GM10266 (cell line): Measurements from ENCODE around the gene USP21.
A peak's percentile ranks its signal among the peaks of the same experiment; 100 is the strongest.

Source experiments
- DNase-seq: peaks from one replicate; pipeline ENCODE4 v3.0.0; 2012; ENCODE audit errors: extremely low spot score
- TF ChIP-seq, protein P1 (sequence below): IDR thresholded peaks from 2 replicates; pipeline ENCODE4 v1.5.1; 2012; ENCODE audit warnings: mild to moderate bottlenecking, low read depth; ENCODE audit not compliant: control insufficient read depth, insufficient read depth; ENCODE audit errors: missing control alignments

USP21 gene

DNA sequence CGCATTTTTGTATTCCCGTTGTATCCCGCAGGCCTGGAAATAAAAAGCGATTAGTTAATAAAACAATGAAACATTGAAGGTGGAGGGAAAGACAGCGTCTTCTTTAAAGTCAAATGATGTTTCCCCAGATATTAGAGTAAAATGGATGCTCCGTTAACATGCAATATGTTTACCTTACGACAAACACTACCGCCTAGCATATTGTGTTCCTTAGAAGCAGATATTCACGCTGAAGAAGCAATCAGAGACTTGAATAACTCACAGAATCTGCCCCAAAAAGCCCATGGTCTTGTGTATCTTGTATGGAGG lies 18.6 kb downstream of the USP21 start:
- TF ChIP-seq, protein P1, sequence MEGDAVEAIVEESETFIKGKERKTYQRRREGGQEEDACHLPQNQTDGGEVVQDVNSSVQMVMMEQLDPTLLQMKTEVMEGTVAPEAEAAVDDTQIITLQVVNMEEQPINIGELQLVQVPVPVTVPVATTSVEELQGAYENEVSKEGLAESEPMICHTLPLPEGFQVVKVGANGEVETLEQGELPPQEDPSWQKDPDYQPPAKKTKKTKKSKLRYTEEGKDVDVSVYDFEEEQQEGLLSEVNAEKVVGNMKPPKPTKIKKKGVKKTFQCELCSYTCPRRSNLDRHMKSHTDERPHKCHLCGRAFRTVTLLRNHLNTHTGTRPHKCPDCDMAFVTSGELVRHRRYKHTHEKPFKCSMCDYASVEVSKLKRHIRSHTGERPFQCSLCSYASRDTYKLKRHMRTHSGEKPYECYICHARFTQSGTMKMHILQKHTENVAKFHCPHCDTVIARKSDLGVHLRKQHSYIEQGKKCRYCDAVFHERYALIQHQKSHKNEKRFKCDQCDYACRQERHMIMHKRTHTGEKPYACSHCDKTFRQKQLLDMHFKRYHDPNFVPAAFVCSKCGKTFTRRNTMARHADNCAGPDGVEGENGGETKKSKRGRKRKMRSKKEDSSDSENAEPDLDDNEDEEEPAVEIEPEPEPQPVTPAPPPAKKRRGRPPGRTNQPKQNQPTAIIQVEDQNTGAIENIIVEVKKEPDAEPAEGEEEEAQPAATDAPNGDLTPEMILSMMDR: no peak
- DNase-seq: no peak

- TF ChIP-seq, protein P1: no peak
- no peak for DNase-seq
Measured at GRCh38 chr1:161179698-161180097, 20.4 kb downstream of the USP21 start.

- TF ChIP-seq, protein P1: peak; percentile 33
- DNase-seq: no peak
Measured at GRCh38 chr1:161180639-161181038, 21.3 kb downstream of the USP21 start.

GRCh38 chr1:161182214-161182613 lies 22.9 kb downstream of the USP21 start:
- TF ChIP-seq, protein P1: no peak
- peak; percentile 54 for DNase-seq

- peak; percentile 90 for DNase-seq
- TF ChIP-seq, protein P1: no peak
Measured at GRCh38 chr1:161185282-161185682, 26.0 kb downstream of the USP21 start.

DNA sequence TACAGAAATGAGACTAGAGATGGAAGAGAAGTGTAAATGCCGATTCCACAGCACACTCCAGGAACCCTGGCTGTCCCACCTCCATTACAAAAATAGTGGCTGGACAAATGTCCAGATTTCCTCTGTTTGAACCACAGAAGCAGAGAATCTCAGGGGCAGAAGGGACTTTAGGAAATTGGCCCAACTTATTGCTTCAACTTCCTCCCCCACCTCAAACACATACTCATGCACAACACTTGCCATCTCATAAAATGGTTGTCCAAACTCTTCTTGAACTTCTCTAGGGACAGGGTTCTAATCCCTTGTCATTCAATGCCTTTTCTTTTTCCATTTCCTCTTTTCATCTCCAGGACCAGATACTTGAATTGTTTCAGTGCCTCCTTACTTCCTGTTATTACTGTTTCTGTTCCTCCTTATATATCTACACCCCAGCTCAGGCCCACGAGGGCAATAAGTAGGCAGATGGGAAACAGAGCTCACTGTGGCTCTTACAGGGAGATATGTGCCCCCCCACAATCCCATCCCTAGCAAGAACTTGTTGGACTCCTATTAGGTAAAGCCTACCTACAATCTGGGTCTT lies 26.5 kb downstream of the USP21 start:
- TF ChIP-seq, protein P1: no peak
- no peak for DNase-seq

DNA sequence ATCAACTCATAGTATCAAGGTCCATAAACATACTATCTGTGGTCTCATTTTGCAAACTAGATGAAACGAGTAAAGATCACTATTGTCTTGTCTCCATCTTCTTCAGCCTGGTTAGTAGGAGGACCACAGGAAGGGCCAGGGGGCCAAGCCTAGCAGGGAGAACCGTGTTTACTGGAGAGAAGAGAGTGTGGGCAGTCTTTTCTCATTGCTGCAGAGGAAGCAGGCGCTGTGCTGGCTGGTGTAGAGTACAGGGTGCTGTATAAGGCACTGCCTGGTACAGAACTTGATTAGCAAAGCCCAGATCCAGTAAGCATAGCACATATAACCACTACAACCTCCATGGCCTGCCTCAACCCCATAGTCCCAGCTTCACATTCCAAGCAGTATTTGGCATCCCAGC lies 28.0 kb downstream of the USP21 start:
- TF ChIP-seq, protein P1: no peak
- DNase-seq: no peak

DNA sequence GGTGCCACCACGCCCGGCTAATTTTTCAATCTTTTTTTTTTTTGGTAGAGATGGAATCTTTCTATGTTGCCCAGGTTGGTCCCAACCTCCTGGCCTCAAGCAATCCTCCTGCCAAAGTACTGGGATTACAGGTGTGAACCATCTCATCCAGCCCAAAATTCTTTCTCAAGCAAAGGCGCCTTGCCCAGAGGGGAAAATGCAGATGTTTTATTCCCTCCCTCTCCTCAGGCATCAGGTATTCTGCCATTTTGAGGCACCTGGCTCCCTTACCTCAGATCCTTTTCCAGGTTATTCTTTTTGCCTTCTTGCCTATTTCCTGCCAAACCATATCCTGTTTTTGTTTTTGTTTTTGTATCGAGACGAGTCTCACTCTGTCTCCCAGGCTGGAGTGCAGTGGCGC lies 29.1 kb downstream of the USP21 start:
- DNase-seq: no peak
- TF ChIP-seq, protein P1: no peak
